ENCODE results near the gene HSPA12B. TPM values are rescaled to one million over a fixed set of nuclear protein-coding genes. Genes with fewer than 3 reads are reported as not detected.

The HSPA12B gene
- polyA plus RNA-seq, 2 donors, result 2.0 to 2.3 TPM

DNA sequence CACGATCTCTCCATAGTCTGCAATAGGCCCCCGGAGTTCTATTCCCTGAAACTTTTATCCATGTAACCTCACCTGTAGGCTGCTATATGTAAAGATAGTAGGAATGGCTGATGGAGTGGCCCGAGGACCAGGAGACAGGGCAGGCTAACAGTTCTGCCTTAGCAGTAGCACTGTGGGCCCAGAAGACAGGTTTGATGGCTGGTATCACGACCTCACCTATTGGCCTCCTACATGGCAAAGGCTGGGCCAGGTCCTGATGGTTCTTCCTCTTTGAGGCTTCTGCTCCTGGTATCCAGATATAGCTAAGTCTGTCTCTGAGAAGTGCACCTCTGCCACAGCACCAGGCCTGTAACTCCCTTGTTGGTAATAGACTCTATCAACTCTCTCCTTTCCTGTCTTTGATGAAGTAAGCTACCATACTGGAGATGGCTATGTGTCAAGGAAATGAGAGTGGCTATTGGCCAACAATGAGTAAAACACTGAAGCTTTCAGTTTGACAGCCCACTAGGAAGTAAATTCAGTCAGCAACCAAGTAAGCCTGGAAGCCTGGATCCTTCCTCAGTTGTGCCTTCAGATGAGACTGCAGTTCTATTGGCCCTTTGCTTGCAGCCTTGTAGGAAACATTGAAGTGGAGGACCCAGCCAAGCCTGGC, 43.1 kb downstream of the HSPA12B start:
- no peak overlapping the region for H3K27ac ChIP-seq (ENCODE audit: low read depth in 2 of 2, low read length in 1 of 2)
- no peak overlapping the region for H3K4me3 ChIP-seq (ENCODE audit: low read depth in 1 of 2, low read length in 2 of 2)
- WGBS, 2 donors, result 93 to 96% methylated on average over 4 of the region's 4 CpGs
- H3K4me1 ChIP-seq (ENCODE audit: control insufficient read depth in 2 of 2, insufficient read depth in 2 of 2, low read length in 1 of 2), result peaks cover 7 to 8% of the 10 kb centered on the region in 2 donors
- no peaks in the 10 kb centered on the region for H3K9me3 ChIP-seq (ENCODE audit: control insufficient read depth in 2 of 2, insufficient read depth in 1 of 2, low read depth in 1 of 2, low read length in 1 of 2)
- H3K36me3 ChIP-seq (ENCODE audit: control insufficient read depth in 2 of 2, insufficient read depth in 2 of 2, low read length in 1 of 2), result no peaks in the 10 kb centered on the region
- H3K27me3 ChIP-seq (ENCODE audit: control insufficient read depth in 1 of 2, insufficient read depth in 2 of 2, low read length in 2 of 2), result no peaks in the 10 kb centered on the region

DNA sequence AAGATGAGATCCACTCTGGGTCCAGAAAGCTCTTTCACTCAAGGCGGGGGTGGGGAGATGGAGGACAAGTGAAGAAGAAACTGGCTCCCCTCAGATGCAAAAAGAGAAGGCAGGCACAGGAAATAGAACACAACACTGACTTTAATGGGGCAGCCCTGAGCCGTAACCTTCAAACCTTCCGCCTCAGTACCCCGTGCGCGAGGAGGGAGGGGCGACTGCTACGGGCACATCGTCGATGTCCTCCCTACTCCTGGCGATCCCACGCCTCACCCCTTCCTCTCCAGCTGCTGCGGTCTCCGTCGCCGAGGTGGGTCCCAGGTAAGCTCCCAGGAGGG, 44.9 kb downstream of the HSPA12B start:
- H3K9me3 ChIP-seq (ENCODE audit: control insufficient read depth in 2 of 2, insufficient read depth in 1 of 2, low read depth in 1 of 2, low read length in 1 of 2), result no peaks in the 10 kb centered on the region
- peak overlapping the region; percentile 39 to 52 for H3K4me3 ChIP-seq (ENCODE audit: low read depth in 1 of 2, low read length in 2 of 2)
- H3K27me3 ChIP-seq (ENCODE audit: control insufficient read depth in 1 of 2, insufficient read depth in 2 of 2, low read length in 2 of 2), result no peaks in the 10 kb centered on the region
- WGBS, 2 donors, result 10 to 13% methylated on average over 15 to 16 of the region's 16 CpGs
- H3K4me1 ChIP-seq (ENCODE audit: control insufficient read depth in 2 of 2, insufficient read depth in 2 of 2, low read length in 1 of 2), result peaks cover 7 to 14% of the 10 kb centered on the region in 2 donors
- no peak overlapping the region for H3K27ac ChIP-seq (ENCODE audit: low read depth in 2 of 2, low read length in 1 of 2)
- H3K36me3 ChIP-seq (ENCODE audit: control insufficient read depth in 2 of 2, insufficient read depth in 2 of 2, low read length in 1 of 2), result no peaks in the 10 kb centered on the region

DNA sequence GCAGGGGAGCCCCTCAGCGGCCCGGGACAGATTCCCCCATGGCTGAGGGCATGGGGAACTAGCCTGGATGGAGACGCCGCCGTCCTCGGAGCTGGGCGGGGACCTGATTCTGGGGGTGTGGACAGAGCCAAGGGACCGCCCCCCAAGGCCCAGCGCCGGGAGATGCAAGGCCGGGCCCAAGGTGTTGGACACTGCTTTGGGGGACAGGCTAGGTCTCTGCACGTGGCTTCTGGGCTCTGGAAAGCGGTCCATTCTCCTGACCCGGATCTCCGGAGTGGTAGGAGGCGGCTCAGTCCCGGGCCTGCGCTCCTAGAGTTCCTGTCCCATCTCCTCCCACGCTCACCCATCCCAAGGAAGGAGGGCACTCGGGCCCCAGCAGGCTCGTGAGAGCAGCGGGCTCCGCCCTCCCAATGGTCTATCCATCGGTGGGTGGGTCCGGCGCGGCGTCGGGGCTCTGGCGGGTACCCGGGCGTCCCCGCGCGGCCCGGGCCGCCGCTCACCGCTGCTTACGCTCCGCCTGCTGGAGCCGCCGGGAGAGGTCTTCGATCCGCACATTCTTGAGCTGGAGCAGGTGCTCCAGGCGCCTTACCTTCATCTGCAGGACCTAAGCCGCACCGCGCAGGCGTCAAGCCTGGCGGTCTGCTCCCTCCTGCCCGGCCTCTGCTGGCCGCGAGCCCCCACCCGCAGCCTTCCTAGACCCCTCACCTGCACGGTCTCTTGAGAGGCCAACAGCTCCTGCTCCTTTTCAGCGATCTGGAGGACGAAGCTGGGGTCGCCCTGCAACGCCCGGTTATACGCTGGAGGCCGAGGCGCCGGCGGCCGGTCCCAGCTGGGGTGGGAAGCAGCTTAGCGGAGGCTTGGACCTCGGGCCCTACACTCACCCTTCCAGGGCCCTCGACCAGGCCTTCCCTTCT, 45.5 kb downstream of the HSPA12B start:
- Histone ChIP-seq H3K27ac (ENCODE audit: low read depth in 2 of 2, low read length in 1 of 2) (no peak overlapping the region), H3K9me3 (ENCODE audit: control insufficient read depth in 2 of 2, insufficient read depth in 1 of 2, low read depth in 1 of 2, low read length in 1 of 2) (no peaks in the 10 kb centered on the region), H3K4me3 (ENCODE audit: low read depth in 1 of 2, low read length in 2 of 2) (peak overlapping the region; percentile 39 to 52), H3K4me1 (ENCODE audit: control insufficient read depth in 2 of 2, insufficient read depth in 2 of 2, low read length in 1 of 2) (peaks cover 8 to 19% of the 10 kb centered on the region in 2 donors), H3K27me3 (ENCODE audit: control insufficient read depth in 1 of 2, insufficient read depth in 2 of 2, low read length in 2 of 2) (no peaks in the 10 kb centered on the region), H3K36me3 (ENCODE audit: control insufficient read depth in 2 of 2, insufficient read depth in 2 of 2, low read length in 1 of 2) (no peaks in the 10 kb centered on the region)
- WGBS, 2 donors, result 2% methylated on average over 68 to 70 of the region's 70 CpGs

DNA sequence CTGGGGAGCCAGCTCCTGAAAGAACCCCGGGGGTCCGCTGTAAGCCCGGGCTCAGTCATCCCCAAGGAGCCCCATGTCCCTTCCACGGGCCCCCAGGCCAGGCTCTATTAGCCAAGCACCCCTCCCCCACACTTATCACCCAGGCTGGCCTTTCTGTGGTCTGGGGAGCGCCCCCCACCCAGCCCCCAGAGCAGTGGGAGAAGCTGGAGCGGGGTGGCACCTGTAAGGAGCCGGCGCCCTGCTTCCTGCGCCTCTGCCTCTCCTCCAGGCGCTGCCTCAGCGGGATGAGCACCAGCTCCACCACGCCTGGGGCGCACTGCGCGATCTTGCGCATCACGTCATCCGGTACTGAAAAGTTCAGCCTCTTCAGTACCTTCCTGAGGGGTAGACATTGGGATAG, 46.5 kb downstream of the HSPA12B start:
- peaks cover 14 to 28% of the 10 kb centered on the region in 2 donors for H3K4me1 ChIP-seq (ENCODE audit: control insufficient read depth in 2 of 2, insufficient read depth in 2 of 2, low read length in 1 of 2)
- H3K27me3 ChIP-seq (ENCODE audit: control insufficient read depth in 1 of 2, insufficient read depth in 2 of 2, low read length in 2 of 2), result no peaks in the 10 kb centered on the region
- no peak overlapping the region for H3K4me3 ChIP-seq (ENCODE audit: low read depth in 1 of 2, low read length in 2 of 2)
- H3K9me3 ChIP-seq (ENCODE audit: control insufficient read depth in 2 of 2, insufficient read depth in 1 of 2, low read depth in 1 of 2, low read length in 1 of 2), result no peaks in the 10 kb centered on the region
- 52 to 54% methylated on average over 18 of the region's 18 CpGs for WGBS, 2 donors
- peaks cover 0 to 5% of the 10 kb centered on the region in 2 donors for H3K36me3 ChIP-seq (ENCODE audit: control insufficient read depth in 2 of 2, insufficient read depth in 2 of 2, low read length in 1 of 2)
- H3K27ac ChIP-seq (ENCODE audit: low read depth in 2 of 2, low read length in 1 of 2), result no peak overlapping the region

DNA sequence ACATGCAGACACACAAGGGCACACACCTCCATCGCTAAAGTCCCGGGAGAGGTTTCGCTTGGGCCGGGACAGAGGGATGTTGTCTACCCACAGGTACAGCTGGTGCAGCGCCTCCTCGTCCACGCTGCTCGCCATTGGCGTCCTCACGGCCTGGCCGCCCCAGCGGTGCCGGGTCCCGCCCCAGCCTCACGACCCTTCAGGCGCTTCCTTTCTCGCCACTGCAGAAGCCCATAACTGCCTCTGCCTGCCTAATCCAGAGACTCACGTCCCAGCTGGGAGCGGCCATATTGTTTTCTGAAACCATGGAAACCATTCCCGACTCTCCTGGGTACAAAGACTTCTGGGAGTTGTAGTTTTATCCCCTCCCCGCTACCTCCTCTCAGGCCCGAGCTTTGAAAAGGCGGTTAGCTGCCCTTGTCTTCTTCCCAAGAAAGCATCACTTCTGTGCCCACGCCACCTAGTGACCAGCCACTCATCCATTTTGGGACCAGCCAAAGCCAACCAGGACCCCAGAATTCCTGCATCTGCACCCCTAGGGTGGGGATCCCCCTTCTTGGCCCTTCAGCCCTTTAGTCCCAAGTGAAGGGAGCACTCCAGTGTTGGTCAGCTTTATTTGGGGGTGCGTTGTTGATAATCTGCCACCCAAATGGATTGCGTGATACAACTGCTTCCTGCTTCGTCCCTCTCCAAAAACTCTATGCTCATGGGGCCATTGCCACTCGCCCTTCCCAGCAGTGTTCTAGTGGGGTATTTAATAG, 48.8 kb downstream of the HSPA12B start, which contains the start of gene SPEF1:
Gene SPEF1, minus strand, starts transcription at position 296 of the 758 bp plus-strand sequence. Its CDS starts 161 bp downstream, at position 135.
- Histone ChIP-seq H3K4me1 (ENCODE audit: control insufficient read depth in 2 of 2, insufficient read depth in 2 of 2, low read length in 1 of 2) (peaks cover 25 to 49% of the 10 kb centered on the region in 2 donors), H3K27me3 (ENCODE audit: control insufficient read depth in 1 of 2, insufficient read depth in 2 of 2, low read length in 2 of 2) (no peaks in the 10 kb centered on the region), H3K27ac (ENCODE audit: low read depth in 2 of 2, low read length in 1 of 2) (peak within 1 kb of the TSS; percentile 56 to 61), H3K9me3 (ENCODE audit: control insufficient read depth in 2 of 2, insufficient read depth in 1 of 2, low read depth in 1 of 2, low read length in 1 of 2) (no peaks in the 10 kb centered on the region), H3K4me3 (ENCODE audit: low read depth in 1 of 2, low read length in 2 of 2) (peak within 1 kb of the TSS; percentile 26 to 33), H3K36me3 (ENCODE audit: control insufficient read depth in 2 of 2, insufficient read depth in 2 of 2, low read length in 1 of 2) (peaks cover 0 to 9% of the 10 kb centered on the region in 2 donors)
- WGBS, 2 donors, result 15% methylated on average over 28 of the region's 28 CpGs

DNA sequence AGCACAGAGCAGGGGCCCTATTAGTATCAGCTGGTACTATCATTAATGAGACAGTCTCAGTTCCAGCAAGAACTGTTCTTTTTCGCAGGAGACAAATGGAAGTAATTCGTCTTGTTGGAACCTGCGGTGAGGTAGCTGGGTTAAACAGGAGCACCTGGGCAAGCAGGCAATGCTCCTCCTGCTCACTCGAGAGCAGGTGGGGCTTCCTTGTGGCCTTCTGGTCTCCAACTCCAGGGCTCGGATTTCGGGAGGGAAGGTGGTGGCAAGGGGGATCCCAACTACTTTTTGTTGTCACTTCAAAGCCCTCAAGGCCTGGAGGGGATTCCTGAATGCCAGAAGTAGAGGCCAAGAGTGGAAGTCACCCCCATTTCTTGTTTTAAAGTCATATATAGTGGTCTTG, 50.1 kb downstream of the HSPA12B start:
- Histone ChIP-seq H3K4me1 (ENCODE audit: control insufficient read depth in 2 of 2, insufficient read depth in 2 of 2, low read length in 1 of 2) (peaks cover 25 to 47% of the 10 kb centered on the region in 2 donors), H3K9me3 (ENCODE audit: control insufficient read depth in 2 of 2, insufficient read depth in 1 of 2, low read depth in 1 of 2, low read length in 1 of 2) (no peaks in the 10 kb centered on the region), H3K27ac (ENCODE audit: low read depth in 2 of 2, low read length in 1 of 2) (peak overlapping the region; percentile 16 to 77), H3K4me3 (ENCODE audit: low read depth in 1 of 2, low read length in 2 of 2) (no peak overlapping the region), H3K36me3 (ENCODE audit: control insufficient read depth in 2 of 2, insufficient read depth in 2 of 2, low read length in 1 of 2) (peaks cover 0 to 9% of the 10 kb centered on the region in 2 donors), H3K27me3 (ENCODE audit: control insufficient read depth in 1 of 2, insufficient read depth in 2 of 2, low read length in 2 of 2) (no peaks in the 10 kb centered on the region)
- WGBS, 2 donors, result 53 to 80% methylated on average over 6 of the region's 6 CpGs

DNA sequence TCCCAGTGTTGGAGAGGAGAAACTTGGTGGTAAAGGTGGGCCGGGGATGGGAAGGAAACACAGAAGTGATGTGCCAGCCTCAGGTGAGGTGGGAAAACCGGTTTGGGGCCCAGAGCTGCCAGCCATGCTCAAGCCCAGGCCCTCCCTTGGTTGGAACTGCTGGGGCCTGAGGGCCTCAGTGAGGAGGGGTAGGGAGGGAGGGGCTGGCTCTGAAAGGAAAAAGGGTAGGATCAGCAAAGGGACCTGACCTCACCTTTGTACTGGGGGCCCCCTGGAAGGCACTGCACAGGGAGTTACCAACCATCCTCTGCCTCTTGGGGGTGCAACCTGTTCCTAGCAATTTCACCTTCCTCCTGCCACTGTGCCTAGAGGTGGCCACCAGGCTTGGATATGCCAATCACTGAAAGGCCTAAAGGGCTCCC, 50.6 kb downstream of the HSPA12B start:
- Histone ChIP-seq H3K27ac (ENCODE audit: low read depth in 2 of 2, low read length in 1 of 2) (peak overlapping the region; percentile 16 to 77), H3K9me3 (ENCODE audit: control insufficient read depth in 2 of 2, insufficient read depth in 1 of 2, low read depth in 1 of 2, low read length in 1 of 2) (no peaks in the 10 kb centered on the region), H3K4me1 (ENCODE audit: control insufficient read depth in 2 of 2, insufficient read depth in 2 of 2, low read length in 1 of 2) (peaks cover 23 to 45% of the 10 kb centered on the region in 2 donors), H3K27me3 (ENCODE audit: control insufficient read depth in 1 of 2, insufficient read depth in 2 of 2, low read length in 2 of 2) (no peaks in the 10 kb centered on the region), H3K36me3 (ENCODE audit: control insufficient read depth in 2 of 2, insufficient read depth in 2 of 2, low read length in 1 of 2) (peaks cover 0 to 9% of the 10 kb centered on the region in 2 donors), H3K4me3 (ENCODE audit: low read depth in 1 of 2, low read length in 2 of 2) (no peak overlapping the region)
- WGBS, 2 donors, result 38 to 44% methylated on average over 2 of the region's 2 CpGs

DNA sequence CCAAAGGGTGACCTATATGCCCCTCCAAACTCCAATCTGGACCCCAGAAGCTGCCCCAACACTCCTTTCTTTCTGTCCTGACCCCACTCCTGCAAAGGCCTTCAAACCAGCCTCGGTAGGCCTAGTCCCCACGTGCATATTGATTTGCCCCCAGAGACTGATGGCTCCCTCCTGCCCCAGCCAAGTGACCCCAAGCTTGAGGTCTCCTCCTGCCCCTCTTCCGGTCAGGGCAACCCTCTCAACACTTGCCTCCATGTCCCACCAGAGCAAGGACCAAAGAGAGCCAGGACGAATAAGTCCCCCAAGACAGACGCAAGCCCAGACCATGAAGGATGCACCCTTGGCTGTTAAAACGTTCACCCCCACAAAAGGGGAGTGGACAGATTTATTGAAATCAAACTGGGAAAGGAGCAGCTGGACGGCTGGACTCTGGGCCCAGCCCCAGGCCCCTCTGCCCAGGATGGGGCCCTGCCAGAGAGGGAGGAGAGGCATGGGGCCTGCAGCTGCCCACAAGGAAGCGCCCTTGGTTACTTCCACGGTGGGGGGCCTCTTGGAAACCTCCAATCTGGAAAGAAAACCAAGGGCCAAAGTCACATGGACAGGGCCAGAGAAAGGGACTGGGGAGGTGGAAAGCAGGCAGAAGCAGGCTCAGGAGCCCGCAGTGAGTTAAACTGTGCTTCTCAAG, 51.2 kb downstream of the HSPA12B start:
- peak overlapping the region; percentile 38 to 77 for H3K27ac ChIP-seq (ENCODE audit: low read depth in 2 of 2, low read length in 1 of 2)

More for the DNA sequence above, 51.2 kb downstream of the HSPA12B start:
- H3K4me3 ChIP-seq (ENCODE audit: low read depth in 1 of 2, low read length in 2 of 2), result no peak overlapping the region
- 58 to 66% methylated on average over 10 of the region's 10 CpGs for WGBS, 2 donors
- peaks cover 18 to 41% of the 10 kb centered on the region in 2 donors for H3K4me1 ChIP-seq (ENCODE audit: control insufficient read depth in 2 of 2, insufficient read depth in 2 of 2, low read length in 1 of 2)
- H3K9me3 ChIP-seq (ENCODE audit: control insufficient read depth in 2 of 2, insufficient read depth in 1 of 2, low read depth in 1 of 2, low read length in 1 of 2), result no peaks in the 10 kb centered on the region
- H3K27me3 ChIP-seq (ENCODE audit: control insufficient read depth in 1 of 2, insufficient read depth in 2 of 2, low read length in 2 of 2), result no peaks in the 10 kb centered on the region
- peaks cover 0 to 9% of the 10 kb centered on the region in 2 donors for H3K36me3 ChIP-seq (ENCODE audit: control insufficient read depth in 2 of 2, insufficient read depth in 2 of 2, low read length in 1 of 2)
